WTC11 (cell line): ENCODE measurements around the gene DNMT3A. TPM values are rescaled to one million over a fixed set of nuclear protein-coding genes. Genes with fewer than 3 reads are reported as not detected.

Source experiments
- ATAC-seq: fragments of 200-7000 bp; cut with Tn5 transposase; 2 replicates; pipeline ENCODE4 v1.10.0; 2021; ENCODE audit warnings: mild to moderate bottlenecking, moderate library complexity
- CTCF ChIA-PET: fragments of 300-600 bp; sonication (Branson Sonifier 250); formaldehyde crosslinking; loops from one replicate; lab custom pipeline; 2021; ENCODE audit warnings: antibody characterized with exemption; lab: Charles Lee
- POLR2A ChIA-PET: fragments of 350-600 bp; sonication (Branson Sonifier 250); formaldehyde crosslinking; loops from one replicate; lab custom pipeline; 2021; ENCODE audit warnings: antibody characterized with exemption; lab: Charles Lee
- DNase-seq: peaks from one replicate; pipeline ENCODE4 v3.0.0; 2021; ENCODE audit warnings: low spot score
- H3K27ac Mint-ChIP-seq: 2 replicates; pipeline ENCODE4 v1.8.0; 2021; ENCODE audit warnings: mixed read lengths
- H3K27me3 Mint-ChIP-seq: 2 replicates; pipeline ENCODE4 v1.8.0; 2021; ENCODE audit warnings: low read depth, mild to moderate bottlenecking, moderate library complexity, mixed read lengths
- H3K36me3 Mint-ChIP-seq: 2 replicates; pipeline ENCODE4 v1.8.0; 2021; ENCODE audit warnings: mixed read lengths
- H3K4me1 Mint-ChIP-seq: 2 replicates; pipeline ENCODE4 v1.8.0; 2022; ENCODE audit warnings: mixed read lengths
- H3K4me3 Mint-ChIP-seq: 2 replicates; pipeline ENCODE4 v1.8.0; 2021; ENCODE audit warnings: mild to moderate bottlenecking, moderate library complexity, mixed read lengths
- H3K9me3 Mint-ChIP-seq: 2 replicates; pipeline ENCODE4 v1.8.0; 2021; ENCODE audit warnings: mixed read lengths
- AFF4 ChIP-seq: sonication (generic); formaldehyde crosslinking; IDR thresholded peaks from 2 replicates; pipeline ENCODE4 v1.8.1; 2023; ENCODE audit warnings: mild to moderate bottlenecking, missing genetic modification reagents, borderline replicate concordance
- ARID4B ChIP-seq: sonication (generic); formaldehyde crosslinking; IDR thresholded peaks from 2 replicates; pipeline ENCODE4 v1.8.0; 2023; ENCODE audit warnings: missing genetic modification reagents, mild to moderate bottlenecking, borderline replicate concordance
- FOXJ3 ChIP-seq: sonication (generic); formaldehyde crosslinking; IDR thresholded peaks from 2 replicates; pipeline ENCODE4 v1.9.0; 2021; ENCODE audit warnings: missing genetic modification reagents, mild to moderate bottlenecking, borderline replicate concordance
- HMGA2 ChIP-seq: fragments of 250-450 bp; sonication (Bioruptor Pico); IDR thresholded peaks from 2 replicates; pipeline ENCODE4 v1.4.0; 2021; ENCODE audit warnings: mild to moderate bottlenecking, moderate library complexity
- HMGXB4 ChIP-seq: sonication (generic); formaldehyde crosslinking; IDR thresholded peaks from 2 replicates; pipeline ENCODE4 v1.8.1; 2023; ENCODE audit warnings: mild to moderate bottlenecking, moderate library complexity, missing genetic modification reagents
- KAT7 ChIP-seq: sonication (generic); formaldehyde crosslinking; IDR thresholded peaks from 2 replicates; pipeline ENCODE4 v1.8.1; 2023; ENCODE audit warnings: missing genetic modification reagents, mild to moderate bottlenecking, borderline replicate concordance
- SOX15 ChIP-seq: fragments of 250-450 bp; sonication (Bioruptor Pico); IDR thresholded peaks from 2 replicates; pipeline ENCODE4 v1.9.0; 2021; ENCODE audit warnings: mild to moderate bottlenecking
- STAT6 ChIP-seq: sonication (generic); formaldehyde crosslinking; conservative IDR thresholded peaks from 2 replicates; pipeline ENCODE4 v1.8.1; 2023; ENCODE audit warnings: mild to moderate bottlenecking, low read depth, missing genetic modification reagents, moderate library complexity
- ZBTB43 ChIP-seq: sonication (generic); formaldehyde crosslinking; IDR thresholded peaks from 2 replicates; pipeline ENCODE4 v1.8.1; 2023; ENCODE audit warnings: mild to moderate bottlenecking, missing genetic modification reagents
- ZNF232 ChIP-seq: sonication (generic); formaldehyde crosslinking; IDR thresholded peaks from 2 replicates; pipeline ENCODE4 v1.8.0; 2022; ENCODE audit warnings: mild to moderate bottlenecking, missing genetic modification reagents
- ZNF317 ChIP-seq: sonication (generic); formaldehyde crosslinking; IDR thresholded peaks from 2 replicates; pipeline ENCODE4 v1.8.1; 2023; ENCODE audit warnings: low read depth, mild to moderate bottlenecking, moderate library complexity, missing genetic modification reagents, borderline replicate concordance
- ZNF425 ChIP-seq: fragments of 250-450 bp; sonication (Bioruptor Pico); conservative IDR thresholded peaks from 2 replicates; pipeline ENCODE4 v1.9.0; 2021; ENCODE audit warnings: mild to moderate bottlenecking
- total RNA-seq: library from RNA; stranded (reverse); gene quantifications from 3 replicates; pipeline ENCODE4 v1.2.3, GENCODE V29; 2021

The DNMT3A gene
- total RNA-seq, 1 experiment from 2014 or later, result 154 TPM

GRCh38 chr2:25337891-25338290 lies 3.8 kb downstream of the DNMT3A start (continued):
- TF ChIP-seq AFF4, result no peak

GRCh38 chr2:25337276-25337675 lies 4.4 kb downstream of the DNMT3A start:
- Mint-ChIP-seq H3K4me3 (no peak overlapping the region), H3K27ac (peak overlapping the region; percentile 36; the same call in 1 of the 2 replicates), H3K4me1 (peaks cover 67% of the 10 kb centered on the region), H3K27me3 (no peaks in the 10 kb centered on the region), H3K9me3 (no peaks in the 10 kb centered on the region), H3K36me3 (no peaks in the 10 kb centered on the region)
- ATAC-seq (no peak), DNase-seq (no peak)
- ChIA-PET POLR2A (interaction anchor here (0.9 to 1.8 kb wide), 2 partner anchors 11 to 22 kb away, joined by 3 to 7 read pairs; no protein-coding TSS in a partner anchor), CTCF (interaction anchor here (0.7 to 8.8 kb wide), 7 partner anchors 22 to 108 kb away, joined by 3 to 74 read pairs (median 8); no protein-coding TSS in a partner anchor)
- TF ChIP-seq AFF4, result no peak
- TF ChIP-seq HMGXB4, result no peak
- no peak for TF ChIP-seq ZNF425 (CRISPR knock-in tag)
- no peak for TF ChIP-seq KAT7 (CRISPR knock-in tag)
- no peak for TF ChIP-seq ZBTB43
- no peak for TF ChIP-seq FOXJ3
- no peak for TF ChIP-seq ARID4B
- no peak for TF ChIP-seq HMGA2 (CRISPR knock-in tag)
- TF ChIP-seq SOX15 (CRISPR knock-in tag), result no peak
- no peak for TF ChIP-seq ZNF317 (CRISPR knock-in tag)
- no peak for TF ChIP-seq STAT6 (CRISPR knock-in tag)
- TF ChIP-seq ZNF232 (CRISPR knock-in tag), result no peak
